OCI-M2 (cell line): ENCODE results near the gene RALGAPA2.

Source experiments
- DNase-seq: peaks from one replicate; lab custom pipeline; 2025; ENCODE audit not compliant: unreplicated experiment; lab: John Stamatoyannopoulos, UW

The RALGAPA2 gene

GRCh38 chr20:20446001-20446400 is 266.4 kb downstream of the RALGAPA2 start:
- no peak for DNase-seq

GRCh38 chr20:20443504-20443903 is 268.9 kb downstream of the RALGAPA2 start:
- no peak for DNase-seq

GRCh38 chr20:20442466-20442865 is 270.0 kb downstream of the RALGAPA2 start:
- no peak for DNase-seq

DNA sequence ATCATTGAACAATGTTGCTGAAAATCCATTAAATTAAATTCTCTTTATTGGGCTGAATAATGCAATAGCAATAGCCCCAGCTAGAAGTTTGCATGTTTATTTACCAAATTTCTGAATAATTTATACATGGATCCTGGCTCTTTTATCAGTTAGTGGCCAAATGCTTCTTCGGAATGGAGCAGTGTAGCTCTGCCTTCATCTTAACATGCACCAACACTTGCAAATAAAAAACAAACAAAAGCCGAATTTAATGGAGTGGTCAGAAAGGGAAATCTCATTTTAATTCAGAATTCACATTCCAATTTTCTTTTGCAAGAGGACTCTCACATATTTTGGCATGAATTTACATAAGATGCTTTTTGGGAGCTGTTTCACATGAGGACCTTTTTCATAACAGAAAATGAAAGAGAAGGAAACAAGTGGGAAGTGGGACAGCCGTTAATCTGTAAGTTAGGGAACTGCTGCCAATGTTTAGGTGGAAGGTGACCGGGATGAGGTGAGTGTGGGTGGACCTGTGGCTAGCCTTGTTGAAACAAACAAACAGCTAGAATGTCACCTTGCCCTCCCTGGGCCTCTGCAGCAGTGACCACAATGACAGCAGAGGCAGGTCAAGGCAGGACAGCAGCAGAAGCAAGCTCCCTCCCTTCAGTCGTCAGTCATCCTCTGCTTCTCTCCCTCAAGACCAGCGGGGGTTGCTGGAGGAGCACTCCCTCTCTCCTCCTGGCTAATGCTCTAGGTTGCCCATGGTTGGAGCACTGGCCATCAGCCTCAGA is 271.4 kb downstream of the RALGAPA2 start:
- no peak for DNase-seq

DNA sequence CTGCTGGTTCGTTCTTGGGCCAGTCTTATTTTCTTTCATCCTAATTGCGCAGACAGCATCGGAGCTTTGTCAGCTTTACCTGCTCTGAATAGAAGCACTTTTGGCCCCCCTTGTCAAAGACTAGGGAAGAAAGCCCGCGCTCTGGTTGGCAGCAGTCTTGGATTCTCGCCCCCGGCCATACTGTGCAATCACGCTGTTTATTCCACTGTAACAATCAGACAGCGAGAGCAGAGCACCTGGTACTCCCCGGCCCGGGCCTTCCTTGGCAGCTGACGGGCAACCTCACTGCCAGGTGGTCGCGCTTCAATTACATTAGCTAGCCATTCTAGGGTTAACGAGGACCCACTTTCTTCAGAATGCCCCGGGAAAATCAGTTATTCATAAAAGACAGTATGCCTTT is 272.0 kb downstream of the RALGAPA2 start:
- no peak for DNase-seq

DNA sequence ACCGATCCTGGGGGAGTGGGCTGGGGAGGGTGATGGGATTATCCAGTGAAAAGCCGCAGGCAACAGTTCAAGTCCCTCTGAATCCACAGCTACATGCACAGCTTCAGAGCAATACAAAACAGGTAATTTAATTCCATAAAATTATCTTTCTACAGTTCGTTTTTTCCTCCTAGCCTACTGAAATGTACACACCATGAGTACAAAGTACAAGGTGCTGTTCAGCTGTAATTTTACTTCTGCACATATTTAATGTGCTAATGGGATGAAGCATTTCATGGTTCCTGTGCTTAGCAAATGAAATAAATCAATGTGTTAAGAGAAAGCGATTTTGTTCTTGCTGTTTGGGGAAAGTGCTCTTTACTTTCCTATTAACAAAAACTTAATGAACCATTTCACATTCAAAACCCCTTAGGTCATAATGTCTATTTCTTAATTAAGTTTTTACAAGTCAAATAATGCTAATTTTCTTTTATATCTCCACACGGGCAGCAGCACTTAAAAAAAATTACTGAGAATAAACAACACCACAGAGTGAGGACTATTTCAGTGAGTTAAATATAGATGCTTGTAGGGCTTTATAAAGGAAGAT is 272.7 kb downstream of the RALGAPA2 start:
- DNase-seq = no peak

DNA sequence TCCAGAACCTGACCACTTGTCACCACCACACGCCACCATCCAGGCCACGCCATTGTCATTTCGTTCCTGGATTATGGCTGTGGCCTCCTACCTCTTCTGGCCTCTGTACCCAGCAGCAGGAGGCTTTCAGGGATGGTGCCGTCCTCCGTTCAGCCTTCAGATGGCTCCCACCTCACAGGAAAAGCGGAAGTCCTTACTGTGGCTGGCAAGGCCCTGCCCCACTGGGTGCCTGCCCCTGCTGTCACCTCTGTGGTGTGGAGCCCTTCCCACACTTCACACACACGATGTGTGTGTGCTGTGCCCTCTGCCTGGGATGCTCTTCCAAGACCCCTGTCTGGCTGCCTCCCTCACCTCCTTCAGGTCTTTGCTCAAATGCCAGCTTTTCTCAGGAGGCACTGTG is 275.1 kb downstream of the RALGAPA2 start:
- no peak for DNase-seq

- DNase-seq = no peak
These were observed 275.8 kb downstream of the RALGAPA2 start for GRCh38 chr20:20436689-20437088.

- DNase-seq = no peak
These were observed 277.0 kb downstream of the RALGAPA2 start for GRCh38 chr20:20435453-20435852.

DNA sequence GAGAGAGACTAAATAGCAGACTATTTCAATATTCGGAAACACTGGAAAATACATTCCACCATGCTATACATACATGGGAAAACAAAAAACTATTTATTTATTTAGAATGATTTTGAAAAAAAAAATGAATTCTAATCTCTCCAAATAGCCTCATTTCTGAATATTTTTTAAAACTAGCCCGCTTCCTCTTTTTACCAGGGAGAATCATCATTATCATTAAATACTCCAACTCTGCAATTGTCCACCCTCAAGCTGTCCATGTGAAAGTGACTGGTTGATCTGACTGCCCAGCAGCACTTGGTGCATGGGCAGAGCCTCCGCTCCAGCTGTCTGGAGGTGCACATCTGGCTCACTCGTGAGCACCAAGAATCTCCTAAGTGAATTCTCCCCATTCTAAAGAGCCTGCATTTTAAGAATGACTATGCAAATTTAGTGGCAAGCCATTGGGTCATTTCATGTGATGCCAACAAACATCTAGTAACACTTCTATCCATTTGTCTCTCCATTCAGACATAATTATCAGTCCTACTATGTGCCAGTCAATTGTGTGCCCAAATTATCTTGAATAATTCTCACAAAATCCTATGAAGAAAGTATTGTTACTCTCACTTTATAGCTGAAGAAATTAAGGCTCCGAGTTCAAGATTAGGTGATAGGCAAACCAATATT is 279.7 kb downstream of the RALGAPA2 start:
- no peak for DNase-seq

DNA sequence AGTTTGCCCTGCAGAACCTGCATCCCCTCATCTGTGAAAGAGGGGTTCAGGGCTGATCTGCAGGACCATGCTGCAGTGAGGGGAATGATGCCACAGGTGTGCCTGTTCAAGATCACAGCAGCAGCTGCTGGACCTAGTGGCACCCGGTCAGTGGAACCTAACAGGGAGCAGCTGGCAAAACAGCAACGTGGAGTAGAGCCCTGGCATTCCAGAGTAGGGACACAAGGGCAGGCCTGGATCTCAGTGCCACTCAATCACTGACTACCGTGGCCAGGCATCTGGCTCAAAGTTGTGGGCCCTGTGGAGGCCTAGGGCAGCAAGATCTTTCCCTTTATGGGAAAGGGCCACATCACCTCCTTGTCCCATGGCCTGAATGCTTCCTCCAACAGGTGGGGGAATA is 282.4 kb downstream of the RALGAPA2 start:
- no peak for DNase-seq

DNA sequence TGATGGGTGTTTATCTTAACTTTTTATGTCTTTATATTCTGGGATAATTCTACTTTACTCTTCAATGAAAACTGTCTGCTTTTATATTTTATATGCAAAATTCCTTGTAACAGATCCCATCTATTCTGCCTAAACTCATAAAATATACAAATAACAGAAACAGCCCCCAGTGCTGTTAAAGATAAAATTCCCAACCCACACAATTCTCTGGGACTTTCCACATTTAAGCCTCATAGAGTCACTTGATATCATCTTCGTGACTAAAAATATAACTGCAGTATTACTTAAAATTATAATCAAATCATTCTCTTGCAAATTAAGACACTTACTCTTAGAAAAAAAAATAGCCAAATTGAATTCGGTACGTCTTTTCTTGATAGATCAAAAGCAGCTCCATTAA is 284.4 kb downstream of the RALGAPA2 start:
- DNase-seq = no peak

DNA sequence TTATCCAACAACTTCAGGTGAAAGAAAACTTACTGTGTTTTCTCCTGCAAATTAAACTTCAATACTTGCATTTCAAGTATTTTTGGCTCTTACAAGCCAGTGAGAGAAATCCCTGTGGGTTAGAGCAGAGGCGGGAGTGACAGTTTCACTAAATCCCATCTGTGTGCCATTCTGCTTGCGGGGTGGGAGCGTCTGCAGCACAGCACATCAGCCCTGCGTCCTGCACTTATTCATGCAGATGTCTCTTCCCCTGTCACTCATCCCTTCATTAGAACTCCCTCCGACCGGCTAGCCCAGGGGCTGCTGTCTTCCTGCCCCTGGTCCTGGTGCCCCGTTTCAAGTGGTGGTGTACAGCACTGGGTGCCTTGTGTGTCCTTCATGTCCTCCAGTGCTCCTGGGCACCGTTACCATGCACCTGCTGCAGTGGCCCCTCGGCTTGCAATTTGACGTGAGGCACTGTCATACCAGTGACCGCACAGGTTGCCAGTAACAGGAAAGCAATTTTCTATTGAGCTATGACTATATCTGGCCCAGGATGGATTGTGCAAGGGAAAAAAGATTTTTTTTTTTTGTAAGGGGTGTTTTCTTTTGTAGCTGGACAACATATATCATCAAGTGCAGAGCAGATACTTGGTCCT is 285.1 kb downstream of the RALGAPA2 start:
- no peak for DNase-seq

DNA sequence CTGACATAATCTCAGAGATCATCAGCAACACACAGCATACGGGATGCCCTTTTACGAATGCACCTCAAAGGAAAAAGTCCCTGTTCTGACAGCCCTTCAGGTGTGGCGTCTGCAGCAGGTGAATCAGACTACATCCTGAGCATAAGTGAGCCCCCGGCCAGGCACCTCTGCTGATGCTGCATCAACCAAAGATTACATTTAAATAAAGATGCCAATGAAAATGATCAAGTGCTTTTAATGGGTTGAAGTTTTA is 285.9 kb downstream of the RALGAPA2 start:
- DNase-seq = no peak

GRCh38 chr20:20425823-20426654 is 286.4 kb downstream of the RALGAPA2 start:
- DNase-seq = no peak

- DNase-seq = no peak
These were observed 289.3 kb downstream of the RALGAPA2 start for GRCh38 chr20:20423117-20423516.

DNA sequence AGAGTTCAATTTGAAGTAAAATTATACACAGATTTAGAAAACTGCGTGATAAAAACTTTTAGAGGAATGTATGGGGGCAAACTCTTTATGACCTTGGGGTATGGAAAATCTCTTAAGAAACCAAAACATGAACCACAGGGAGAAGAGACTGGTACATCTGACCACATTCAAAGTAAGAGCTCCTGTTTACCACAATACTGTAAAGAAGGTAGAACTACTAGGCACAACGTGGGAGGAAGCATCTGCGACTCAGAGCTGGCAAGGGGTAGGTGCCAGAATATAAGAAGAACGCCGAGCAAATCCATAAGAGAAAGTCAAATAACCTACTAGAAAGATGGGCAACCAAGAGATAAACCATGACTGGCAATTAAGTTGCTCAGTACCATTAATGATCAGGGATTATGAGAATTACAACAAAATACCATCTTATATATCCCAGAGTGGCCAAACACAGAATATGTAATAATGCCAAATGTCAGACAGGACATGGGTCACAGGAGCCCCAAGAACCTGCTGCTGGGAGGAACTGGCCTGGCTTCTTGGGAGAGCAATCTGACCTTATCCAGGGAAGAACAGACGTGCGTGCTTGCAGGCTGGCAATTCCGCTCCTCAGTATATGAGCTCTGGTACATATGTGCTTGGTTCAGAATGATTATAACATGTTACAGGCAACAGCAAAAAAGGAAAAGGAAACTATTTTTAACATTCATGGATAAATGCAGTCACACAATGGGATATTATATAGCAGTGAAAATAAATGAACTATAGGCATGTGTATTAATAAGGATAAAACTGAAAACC is 294.4 kb downstream of the RALGAPA2 start:
- DNase-seq = no peak

DNA sequence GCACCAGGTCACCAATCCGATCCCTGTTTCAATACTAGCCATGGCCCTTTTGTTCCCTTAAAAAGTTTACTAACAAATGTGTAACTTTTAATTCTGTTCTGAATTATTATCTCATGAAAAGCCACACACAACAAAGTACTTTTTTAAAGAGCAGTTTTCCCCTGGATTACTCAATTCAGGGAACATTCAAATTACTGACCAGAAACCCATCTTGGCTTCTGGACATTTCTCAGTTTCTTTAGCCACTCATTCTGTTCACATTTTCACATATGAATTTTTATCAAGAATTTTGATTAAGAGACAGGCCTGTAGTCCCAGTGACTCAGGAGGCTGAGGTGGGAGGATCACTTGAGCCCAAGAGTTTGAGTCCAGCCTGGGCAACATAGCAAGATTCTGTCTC is 297.1 kb downstream of the RALGAPA2 start:
- no peak for DNase-seq

- no peak for DNase-seq
These were observed 297.7 kb downstream of the RALGAPA2 start for GRCh38 chr20:20414640-20415220.

- no peak for DNase-seq
These were observed 298.6 kb downstream of the RALGAPA2 start for GRCh38 chr20:20413810-20414281.
